GM12891 (cell line): Measurements from ENCODE around the gene TMEM161A.

Source experiments
- PAX5 ChIP-seq: IDR thresholded peaks from 2 replicates; pipeline ENCODE4 v1.6.1; 2011; ENCODE audit warnings: low read length, moderate library complexity, mild to moderate bottlenecking; ENCODE audit not compliant: insufficient read depth, severe bottlenecking
- POLR2A ChIP-seq: IDR thresholded peaks from 2 replicates; pipeline ENCODE4 v1.6.1; 2011; ENCODE audit warnings: low read depth, low read length, control low read depth
- POLR2AphosphoS5 ChIP-seq: IDR thresholded peaks from 2 replicates; pipeline ENCODE4 v1.6.1; 2011; ENCODE audit warnings: low read depth, low read length, control low read depth
- TAF1 ChIP-seq: IDR thresholded peaks from 2 replicates; pipeline ENCODE4 v1.6.1; 2011; ENCODE audit warnings: low read depth, low read length, control low read depth

DNA sequence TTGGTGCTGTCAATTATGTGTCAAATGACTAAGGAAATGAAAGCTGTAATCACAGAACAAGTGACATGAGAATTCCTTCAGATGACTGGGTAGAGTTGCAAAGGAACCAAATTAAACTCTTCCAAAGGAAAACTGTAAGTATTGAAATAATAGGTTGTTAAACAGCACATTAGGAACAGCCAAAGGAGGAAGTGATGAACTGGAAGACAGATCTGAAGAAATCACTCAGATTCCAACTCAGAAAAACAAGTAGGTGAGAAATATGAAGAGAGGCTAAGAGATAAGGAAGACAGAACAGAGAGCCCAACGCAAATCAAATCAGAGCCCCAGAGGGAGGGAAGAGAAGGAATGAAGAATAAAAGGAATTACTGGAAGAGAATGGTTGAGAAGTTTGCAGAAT is 15.4 kb downstream of the TMEM161A start:
- TF ChIP-seq POLR2A (no peak), POLR2AphosphoS5 (no peak), TAF1 (no peak), PAX5 (no peak)
